ENCODE results near the gene TENT5C. TPM values are rescaled to one million over a fixed set of nuclear protein-coding genes. Genes with fewer than 3 reads are reported as not detected.

The TENT5C gene
- total RNA-seq, 3 donors from 2014 or later: 4.0 to 10.2 (median 10.2) TPM

DNA sequence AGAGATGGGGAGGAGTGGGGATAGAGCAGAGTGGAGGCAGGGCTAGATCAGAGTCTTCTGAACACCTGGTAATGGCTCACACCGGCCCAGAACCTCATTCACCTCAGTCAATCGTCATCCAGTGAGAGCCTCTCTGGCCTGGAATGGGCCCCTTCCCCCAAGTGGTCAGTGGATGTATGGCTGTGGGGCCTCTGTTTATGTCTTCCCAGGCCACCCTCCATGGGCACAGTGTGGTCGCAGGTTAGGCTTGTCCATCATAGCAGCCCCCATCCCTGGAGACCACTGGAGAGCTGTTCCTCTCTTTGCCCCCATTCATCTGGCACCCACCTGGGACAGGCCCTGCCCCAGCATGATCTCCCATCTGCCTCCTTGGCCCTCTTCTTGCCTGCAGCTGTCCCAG, 29.6 kb upstream of the TENT5C start:
- no peaks in the 10 kb centered on the region for H3K4me1 ChIP-seq
- intact Hi-C loops (cut with DNase I; ENCODE audit: low total_unique reads): no loop called here
- H3K36me3 ChIP-seq: no peaks in the 10 kb centered on the region
- TF ChIP-seq POLR2AphosphoS5 (IDR thresholded peaks at IDR 0.05): no peak
- TF ChIP-seq, protein P1, sequence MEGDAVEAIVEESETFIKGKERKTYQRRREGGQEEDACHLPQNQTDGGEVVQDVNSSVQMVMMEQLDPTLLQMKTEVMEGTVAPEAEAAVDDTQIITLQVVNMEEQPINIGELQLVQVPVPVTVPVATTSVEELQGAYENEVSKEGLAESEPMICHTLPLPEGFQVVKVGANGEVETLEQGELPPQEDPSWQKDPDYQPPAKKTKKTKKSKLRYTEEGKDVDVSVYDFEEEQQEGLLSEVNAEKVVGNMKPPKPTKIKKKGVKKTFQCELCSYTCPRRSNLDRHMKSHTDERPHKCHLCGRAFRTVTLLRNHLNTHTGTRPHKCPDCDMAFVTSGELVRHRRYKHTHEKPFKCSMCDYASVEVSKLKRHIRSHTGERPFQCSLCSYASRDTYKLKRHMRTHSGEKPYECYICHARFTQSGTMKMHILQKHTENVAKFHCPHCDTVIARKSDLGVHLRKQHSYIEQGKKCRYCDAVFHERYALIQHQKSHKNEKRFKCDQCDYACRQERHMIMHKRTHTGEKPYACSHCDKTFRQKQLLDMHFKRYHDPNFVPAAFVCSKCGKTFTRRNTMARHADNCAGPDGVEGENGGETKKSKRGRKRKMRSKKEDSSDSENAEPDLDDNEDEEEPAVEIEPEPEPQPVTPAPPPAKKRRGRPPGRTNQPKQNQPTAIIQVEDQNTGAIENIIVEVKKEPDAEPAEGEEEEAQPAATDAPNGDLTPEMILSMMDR (IDR thresholded peaks at IDR 0.05): no peak
- no peak for TF ChIP-seq POLR2A (IDR thresholded peaks at IDR 0.05)
- no peak for DNase-seq (ENCODE audit: low spot score in 2 of 2)
- no peaks in the 10 kb centered on the region for H3K27me3 ChIP-seq
- no peak overlapping the region for H3K4me3 ChIP-seq
- H3K27ac ChIP-seq: no peak overlapping the region
- H3K9me3 ChIP-seq: no peaks in the 10 kb centered on the region

DNA sequence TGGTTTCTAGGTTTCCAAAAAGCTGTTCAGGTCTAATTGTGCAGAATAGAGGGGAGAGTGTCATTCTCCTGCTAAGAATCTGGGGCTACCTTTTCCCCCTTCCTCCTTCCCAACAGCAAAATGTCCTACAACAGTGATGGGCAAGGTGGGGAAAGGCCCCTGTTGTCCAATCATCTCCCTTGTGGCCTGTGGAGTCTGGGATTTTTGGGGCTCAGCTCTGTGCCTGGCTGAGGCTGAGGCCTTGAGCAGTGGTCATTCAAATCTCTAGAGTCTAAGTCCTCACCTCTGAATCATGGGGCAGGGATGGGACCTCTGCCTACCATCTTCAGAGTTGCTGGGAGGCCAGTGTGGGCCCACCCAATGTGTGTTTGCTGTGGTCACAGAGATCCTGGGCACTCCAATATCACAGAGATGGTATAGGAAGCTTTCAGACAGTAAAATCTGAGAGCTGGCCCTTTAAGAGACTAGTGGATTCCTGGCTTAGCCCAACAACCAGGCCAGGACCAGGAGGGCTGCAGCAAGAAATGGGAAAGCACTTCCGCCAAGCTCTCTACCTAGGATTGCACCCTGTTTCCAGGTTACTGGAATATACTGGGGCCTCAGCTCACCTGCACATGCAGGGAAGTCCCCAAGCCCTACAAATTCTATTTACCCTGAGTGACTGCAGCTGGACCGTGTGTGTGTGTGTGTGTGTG, 28.5 kb upstream of the TENT5C start:
- no peaks in the 10 kb centered on the region for H3K4me1 ChIP-seq
- H3K36me3 ChIP-seq: no peaks in the 10 kb centered on the region
- no peak overlapping the region for H3K27ac ChIP-seq
- no peak overlapping the region for H3K4me3 ChIP-seq
- H3K9me3 ChIP-seq: no peaks in the 10 kb centered on the region
- TF ChIP-seq POLR2AphosphoS5 (IDR thresholded peaks at IDR 0.05) (no peak), POLR2A (IDR thresholded peaks at IDR 0.05) (no peak)
- TF ChIP-seq, protein P1 (IDR thresholded peaks at IDR 0.05): no peak
- peak in 1 of 2 donors; percentile 22 for DNase-seq (ENCODE audit: low spot score in 2 of 2)
- H3K27me3 ChIP-seq: no peaks in the 10 kb centered on the region
- intact Hi-C loops (cut with DNase I; ENCODE audit: low total_unique reads): no loop called here

DNA sequence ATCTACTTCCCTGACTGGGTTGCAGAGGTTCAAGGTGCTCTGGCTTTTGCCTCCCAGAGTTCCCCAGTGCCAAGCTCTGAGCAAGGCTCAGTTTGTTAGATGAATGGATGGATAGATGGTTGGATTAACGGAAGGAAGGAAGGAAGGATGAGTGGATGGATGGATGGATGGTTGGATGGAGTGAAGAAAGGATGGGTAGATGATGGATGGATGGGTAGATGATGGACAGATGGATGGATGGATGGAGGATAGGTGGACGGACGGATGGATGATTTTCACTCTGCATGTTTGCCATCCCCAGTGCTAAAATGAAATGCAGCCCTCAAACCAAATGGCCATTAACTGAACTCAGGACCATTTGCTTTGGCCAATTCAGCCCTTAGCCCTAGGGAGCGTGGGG, 27.4 kb upstream of the TENT5C start:
- H3K4me1 ChIP-seq: no peaks in the 10 kb centered on the region

DNA sequence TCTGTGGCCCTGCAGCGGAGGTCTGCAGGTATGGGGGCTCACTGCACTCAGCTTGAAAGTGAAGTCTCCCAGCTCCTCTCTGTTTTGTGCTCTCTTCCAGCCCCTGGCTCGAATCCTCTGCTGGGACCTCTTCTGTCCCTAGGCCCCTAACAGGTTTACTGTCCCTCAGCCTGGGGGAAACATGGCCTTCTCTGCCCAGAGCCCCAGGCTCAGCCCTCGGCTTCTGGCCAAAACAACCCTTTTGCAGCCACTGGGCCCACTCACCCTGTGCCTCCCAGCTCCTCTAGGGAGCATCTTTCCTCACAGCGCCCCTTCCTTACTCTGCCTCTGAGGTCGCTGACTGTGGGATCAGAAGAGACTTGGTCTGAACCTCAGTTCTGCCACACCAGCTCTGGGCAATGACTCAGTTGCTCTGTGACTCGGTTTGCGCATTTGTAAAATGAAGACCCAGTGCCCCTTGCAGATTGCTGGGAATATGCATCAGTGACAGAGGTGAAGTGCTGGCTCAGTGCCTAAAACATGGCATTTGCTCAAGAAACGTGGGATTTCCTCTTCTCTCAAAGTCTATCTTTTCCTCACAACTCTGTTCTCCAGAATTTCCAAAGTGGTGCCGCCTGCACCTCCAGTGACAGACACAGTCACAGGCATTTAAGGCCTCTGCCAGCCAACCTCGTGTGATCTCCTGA, 26.5 kb upstream of the TENT5C start:
- peak in 1 of 2 donors; percentile 31 for DNase-seq (ENCODE audit: low spot score in 2 of 2)
- Histone ChIP-seq H3K27ac (no peak overlapping the region), H3K27me3 (no peaks in the 10 kb centered on the region), H3K9me3 (no peaks in the 10 kb centered on the region), H3K4me3 (no peak overlapping the region), H3K4me1 (no peaks in the 10 kb centered on the region), H3K36me3 (no peaks in the 10 kb centered on the region)
- TF ChIP-seq, protein P1 (IDR thresholded peaks at IDR 0.05): no peak
- TF ChIP-seq POLR2A (IDR thresholded peaks at IDR 0.05) (no peak), POLR2AphosphoS5 (IDR thresholded peaks at IDR 0.05) (no peak)
- intact Hi-C loops (cut with DNase I; ENCODE audit: low total_unique reads): no loop called here

More for the DNA sequence above, 27.4 kb upstream of the TENT5C start:
- Histone ChIP-seq H3K9me3 (no peaks in the 10 kb centered on the region), H3K36me3 (no peaks in the 10 kb centered on the region), H3K4me3 (no peak overlapping the region), H3K27ac (no peak overlapping the region), H3K27me3 (no peaks in the 10 kb centered on the region)
- TF ChIP-seq, protein P1 (IDR thresholded peaks at IDR 0.05): no peak
- no peak for TF ChIP-seq POLR2AphosphoS5 (IDR thresholded peaks at IDR 0.05)
- TF ChIP-seq POLR2A (IDR thresholded peaks at IDR 0.05): no peak
- DNase-seq (ENCODE audit: low spot score in 2 of 2): no peak
- intact Hi-C loops (cut with DNase I; ENCODE audit: low total_unique reads): no loop called here

DNA sequence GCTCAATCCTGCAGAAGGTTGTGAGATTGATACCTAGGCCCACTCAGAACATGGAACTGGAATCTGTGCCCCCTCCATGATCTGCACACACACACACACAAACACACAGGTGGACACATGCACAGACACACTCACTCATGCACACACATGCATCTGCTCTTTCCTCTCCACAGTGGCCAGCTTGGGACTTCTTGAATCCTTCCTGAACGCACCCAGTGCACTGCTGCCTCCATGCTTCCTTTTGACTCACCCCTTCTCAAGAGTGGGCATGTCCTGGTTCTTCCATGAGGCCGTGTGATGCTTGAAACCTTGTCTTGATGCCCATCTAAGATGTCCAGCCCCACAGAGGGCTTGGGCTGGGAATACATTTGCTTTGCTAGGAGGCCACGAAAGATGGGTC, 25.4 kb upstream of the TENT5C start:
- no peak for DNase-seq (ENCODE audit: low spot score in 2 of 2)
- Histone ChIP-seq H3K36me3 (no peaks in the 10 kb centered on the region), H3K4me1 (no peaks in the 10 kb centered on the region), H3K9me3 (no peaks in the 10 kb centered on the region), H3K27me3 (no peaks in the 10 kb centered on the region), H3K27ac (no peak overlapping the region), H3K4me3 (no peak overlapping the region)
- TF ChIP-seq POLR2AphosphoS5 (IDR thresholded peaks at IDR 0.05) (no peak), POLR2A (IDR thresholded peaks at IDR 0.05) (no peak)
- TF ChIP-seq, protein P1 (IDR thresholded peaks at IDR 0.05): no peak
- intact Hi-C loops (cut with DNase I; ENCODE audit: low total_unique reads): no loop called here

Data from breast epithelium (tissue), 4 donors.